K562 (cell line): Measurements from ENCODE around the gene ZNF407. TPM values are rescaled to one million over a fixed set of nuclear protein-coding genes. Genes with fewer than 3 reads are reported as not detected.

ENCODE experiments used
- ATAC-seq: fragments of 200-7000 bp; cut with Tn5 transposase; 3 replicates; pipeline ENCODE4 v1.9.1; 2020; ENCODE audit warnings: moderate library complexity
- BruUV-seq: library from RNA; stranded (reverse); fragments of 400-500 nt; replicated peaks from 2 replicates; lab custom pipeline; 2021; lab: Mats Ljungman, UMichigan
- CTCF ChIA-PET: fragments of 300-600 bp; formaldehyde crosslinking; extraction: SDS; loops from one replicate; lab custom pipeline; 2021; ENCODE audit warnings: low intra/inter-chr PET ratio; lab: Yijun Ruan, JAX
- POLR2A ChIA-PET: fragments of 300-600, 350-650 bp; sonication (Branson Sonifier 250); formaldehyde crosslinking; extraction: SDS; loops from one replicate; lab custom pipeline; 2021; ENCODE audit warnings: antibody characterized with exemption, inconsistent platforms; lab: Yijun Ruan, JAX
- DNase-seq, 4 experiments: peaks; one replicate each; pipeline versions ENCODE4 v3.0.0 to v3.0.0-alpha.2; 2011 to 2018; ENCODE audit warnings: low spot score in 3 of 4, mixed read lengths in 3 of 4; ENCODE audit errors: extremely low read depth in 1 of 4
- FAIRE-seq: peaks from 2 replicates; lab custom pipeline; 2011; peaks lifted over from hg19 to GRCh38; lab: Jason Lieb, UNC
- H2AFZ ChIP-seq: 2 replicates; pipeline ENCODE4 v1.6.0; 2011; ENCODE audit warnings: low read depth, low read length, control low read depth, inconsistent platforms
- H3K27ac ChIP-seq: fragments of 200-600 bp; 3 replicates; pipeline ENCODE4 v1.8.0; 2011; ENCODE audit warnings: low read depth, mild to moderate bottlenecking, control low read depth, inconsistent platforms, low read length, moderate library complexity, mixed read lengths; ENCODE audit errors: extremely low read depth
- H3K27me3 ChIP-seq, 2 experiments: fragments of 300-600 bp in 1 of 2; 2 replicates in 1 of 2; 3 replicates in 1 of 2; pipeline versions ENCODE4 v1.6.0 to v1.8.0; 2011; ENCODE audit warnings: inconsistent platforms in 2 of 2, low read length in 2 of 2, mild to moderate bottlenecking in 1 of 2, mixed read lengths in 1 of 2, moderate library complexity in 1 of 2; ENCODE audit not compliant: control insufficient read depth in 2 of 2, insufficient read depth in 2 of 2
- H3K36me3 ChIP-seq: fragments of 300-600 bp; 3 replicates; pipeline ENCODE4 v1.8.0; 2011; ENCODE audit warnings: mild to moderate bottlenecking, low read length, inconsistent platforms; ENCODE audit not compliant: control insufficient read depth, insufficient read depth
- H3K4me1 ChIP-seq, 2 experiments: fragments of 200-600 bp in 1 of 2; replicated peaks in 1 of 2; 2 replicates in 1 of 2; 3 replicates in 1 of 2; pipeline versions ENCODE4 v1.5.1 to v1.8.0; 2011; ENCODE audit warnings: inconsistent platforms in 2 of 2, low read length in 2 of 2, mild to moderate bottlenecking in 1 of 2, mixed read lengths in 1 of 2, moderate library complexity in 1 of 2; ENCODE audit not compliant: control insufficient read depth in 2 of 2, insufficient read depth in 2 of 2
- H3K4me2 ChIP-seq: 2 replicates; pipeline ENCODE4 v1.6.1; 2011; ENCODE audit warnings: low read length, control low read depth, inconsistent platforms, mixed read lengths; ENCODE audit not compliant: insufficient read depth
- H3K4me3 ChIP-seq: fragments of 200-600 bp; sonication (generic), shearing (Covaris generic); 2 replicates; pipeline ENCODE4 v1.5.1; 2016; ENCODE audit warnings: control low read depth, inconsistent platforms
- H3K79me2 ChIP-seq: fragments of 200-600 bp; 3 replicates; pipeline ENCODE4 v1.8.0; 2011; ENCODE audit warnings: low read length, inconsistent platforms; ENCODE audit not compliant: control insufficient read depth, insufficient read depth
- H3K9ac ChIP-seq, 2 experiments: 2 replicates each; pipeline versions ENCODE4 v1.6.0 to v1.6.1; 2011; ENCODE audit warnings: low read depth in 2 of 2, low read length in 2 of 2, control low read depth in 1 of 2, inconsistent platforms in 1 of 2, mild to moderate bottlenecking in 1 of 2, mixed read lengths in 1 of 2; ENCODE audit not compliant: insufficient read depth in 1 of 2
- H3K9me1 ChIP-seq: one replicate; pipeline ENCODE4 v1.6.0; 2011; ENCODE audit warnings: inconsistent platforms, mild to moderate bottlenecking, low read length, moderate library complexity; ENCODE audit not compliant: control insufficient read depth, insufficient read depth
- H3K9me3 ChIP-seq: replicated peaks from 2 replicates; pipeline ENCODE4 v1.5.1; 2011; ENCODE audit warnings: low read depth, low read length, inconsistent platforms; ENCODE audit not compliant: control insufficient read depth, insufficient read depth
- H4K20me1 ChIP-seq: replicated peaks from 2 replicates; pipeline ENCODE4 v1.6.1; 2011; ENCODE audit warnings: low read length, inconsistent platforms, mixed read lengths; ENCODE audit not compliant: control insufficient read depth, insufficient read depth
- BDP1 ChIP-seq: IDR thresholded peaks from 3 replicates; pipeline ENCODE4 v1.6.1; 2011; ENCODE audit not compliant: insufficient read length, insufficient read depth
- CCNT2 ChIP-seq: IDR thresholded peaks from 2 replicates; pipeline ENCODE4 v1.6.1; 2011; ENCODE audit warnings: borderline replicate concordance, low read depth, mild to moderate bottlenecking, moderate library complexity, mixed read lengths, low read length; ENCODE audit not compliant: insufficient read length; ENCODE audit errors: extremely low read depth
- HOMEZ ChIP-seq: fragments of 250-450 bp; sonication (Bioruptor Pico); IDR thresholded peaks from 2 replicates; pipeline ENCODE4 v1.4.0; 2020; ENCODE audit warnings: mild to moderate bottlenecking, moderate library complexity
- IRF2 ChIP-seq: sonication (generic); formaldehyde crosslinking; IDR thresholded peaks from 2 replicates; pipeline ENCODE4 v1.8.1; 2022; ENCODE audit warnings: mild to moderate bottlenecking, missing genetic modification reagents
- L3MBTL2 ChIP-seq: fragments of 450-650 bp; IDR thresholded peaks from 2 replicates; pipeline ENCODE4 v1.6.1; 2016; ENCODE audit warnings: mild to moderate bottlenecking, moderate library complexity
- NFIX ChIP-seq: fragments of 250-450 bp; sonication (Bioruptor Pico); IDR thresholded peaks from 2 replicates; pipeline ENCODE4 v1.4.0; 2020; ENCODE audit warnings: low read depth, mild to moderate bottlenecking, moderate library complexity
- POLR2A ChIP-seq: fragments of 450-650 bp; conservative IDR thresholded peaks from 2 replicates; pipeline ENCODE4 v1.6.1; 2016
- POLR3G ChIP-seq: IDR thresholded peaks from 2 replicates; pipeline ENCODE4 v1.6.1; 2011; ENCODE audit not compliant: insufficient read length, insufficient replicate concordance; ENCODE audit errors: extremely low read depth
- SOX6 ChIP-seq: fragments of 450-650 bp; IDR thresholded peaks from 2 replicates; pipeline ENCODE4 v1.6.1; 2014; ENCODE audit warnings: mild to moderate bottlenecking
- SP1 ChIP-seq: sonication (generic); formaldehyde crosslinking; IDR thresholded peaks from 2 replicates; pipeline ENCODE4 v1.8.1; 2022; ENCODE audit warnings: mild to moderate bottlenecking, missing genetic modification reagents
- TFE3 ChIP-seq: fragments of 450-650 bp; formaldehyde crosslinking; IDR thresholded peaks from 2 replicates; pipeline ENCODE4 v1.4.0; 2020; ENCODE audit warnings: mild to moderate bottlenecking, mixed read lengths
- THRAP3 ChIP-seq: fragments of 450-650 bp; IDR thresholded peaks from 2 replicates; pipeline ENCODE4 v1.6.1; 2016; ENCODE audit warnings: mild to moderate bottlenecking, inconsistent platforms, borderline replicate concordance
- TRIM28 ChIP-seq: fragments of 450-650 bp; IDR thresholded peaks from 2 replicates; pipeline ENCODE4 v1.6.1; 2017
- U2AF2 ChIP-seq: fragments of 200-400 bp; formaldehyde crosslinking; optimal IDR thresholded peaks from 2 replicates; pipeline ENCODE3; 2017; ENCODE audit warnings: low read depth, mild to moderate bottlenecking, low read length
- XRCC3 ChIP-seq: fragments of 450-650 bp; IDR thresholded peaks from 2 replicates; pipeline ENCODE4 v1.6.1; 2017; ENCODE audit warnings: mild to moderate bottlenecking, moderate library complexity
- ZNF79 ChIP-seq: fragments of 250-450 bp; sonication (Bioruptor Pico); IDR thresholded peaks from 2 replicates; pipeline ENCODE4 v1.4.0; 2020; ENCODE audit warnings: low read depth, mild to moderate bottlenecking, moderate library complexity
- WGBS: fragments of 100-300 bp; shearing (Covaris generic); methylation state at CpG from one replicate; pipeline ENCODE4 v1.1.6; 2016; ENCODE audit warnings: low coverage, mixed read lengths; ENCODE audit not compliant: insufficient coverage; ENCODE audit errors: missing lambda C conversion rate; 5-methylcytosine and 5-hydroxymethylcytosine counted together
- in situ Hi-C: fragments of 300-500 bp; cut with MboI; formaldehyde crosslinking; loops from 4 replicates; pipeline ENCODE4 v1.15.0; 2018; ENCODE audit warnings: inconsistent platforms, mixed read lengths
- intact Hi-C: fragments of 100-400 bp; cut with micrococcal nuclease; formaldehyde crosslinking; loops from 2 replicates; pipeline ENCODE4 v1.14.2; 2022
- polyA plus RNA-seq, 8 experiments: library from polyadenylated mRNA; depleted of rRNA in 4 of 8; stranded (reverse) in 5 of 8; unstranded in 3 of 8; fragments of >200 nt; fragmentation: Nextera tagmentation in 2 of 8; fragmentation: Illumina TruSeq in 1 of 8; extraction: Ambion mirVana in 2 of 8; extraction: Trizol in 1 of 8; gene quantifications; 2 replicates each; pipeline versions ENCODE4 v1.2.1 to v1.2.3, GENCODE V29; 2011 to 2014; ENCODE audit warnings: inconsistent platforms in 1 of 8, missing spikeins in 1 of 8
- total RNA-seq, 7 experiments: library from RNA; depleted of rRNA in 6 of 7; stranded (reverse); fragments of >200 nt in 6 of 7; fragmentation: Illumina TruSeq in 2 of 7; extraction: Trizol in 2 of 7; gene quantifications; 2 replicates each; pipeline versions ENCODE4 v1.2.1 to v1.2.3, GENCODE V29; 2011 to 2021; ENCODE audit warnings: low replicate concordance in 1 of 7

Gene ZNF407
- total and polyA plus RNA-seq, 9 of the 15 experiments (the other 6 are each of a cell fraction or from before 2014, with no cell fraction given) = 0.21 to 5.4 (median 2.3) TPM

GRCh38 chr18:74937291-74937690 lies 339.6 kb downstream of the ZNF407 start:
- ChIA-PET CTCF (no interaction called here), POLR2A (no interaction called here)
- Histone ChIP-seq H3K27ac (no peak overlapping the region), H3K4me3 (no peak overlapping the region), H3K36me3 (no peaks in the 10 kb centered on the region), H3K79me2 (no peaks in the 10 kb centered on the region), H3K9ac (no peak overlapping the region), H3K9me3 (no peaks in the 10 kb centered on the region), H3K4me1 (no peaks in the 10 kb centered on the region)
- in situ Hi-C loops = no loop called here
- no peak for FAIRE-seq
- no TSS peak for BruUV-seq
- no peak for TF ChIP-seq U2AF2
- no peak for TF ChIP-seq POLR2A
- no peak for TF ChIP-seq CCNT2
- no peak for TF ChIP-seq TFE3 (CRISPR knock-in tag)
- TF ChIP-seq THRAP3 = no peak
- no peak for TF ChIP-seq NFIX (CRISPR knock-in tag)
- no peak for TF ChIP-seq TRIM28
- TF ChIP-seq IRF2 = no peak
- no peak for TF ChIP-seq SP1 (CRISPR knock-in tag)
- no peak for TF ChIP-seq HOMEZ
- no peak for TF ChIP-seq ZNF79 (CRISPR knock-in tag)
- no peak for TF ChIP-seq POLR3G
- TF ChIP-seq BDP1 = no peak
- no peak for TF ChIP-seq XRCC3
- no peak for TF ChIP-seq SOX6
- TF ChIP-seq L3MBTL2 = no peak
- TF ChIP-seq, all 486 proteins: peak for 0
- Histone ChIP-seq H3K9me1 (no peaks in the 10 kb centered on the region), H3K4me2 (no peak overlapping the region), H3K27me3 (no peaks in the 10 kb centered on the region), H2AFZ (no peak overlapping the region), H4K20me1 (no peaks in the 10 kb centered on the region)
- intact Hi-C loops = no loop called here
- 23% methylated on average over 1 of the region's 1 CpG for WGBS
- no peak for DNase-seq
- ATAC-seq = no peak
